ENCODE measurements around the gene HEATR1.

The HEATR1 gene

DNA sequence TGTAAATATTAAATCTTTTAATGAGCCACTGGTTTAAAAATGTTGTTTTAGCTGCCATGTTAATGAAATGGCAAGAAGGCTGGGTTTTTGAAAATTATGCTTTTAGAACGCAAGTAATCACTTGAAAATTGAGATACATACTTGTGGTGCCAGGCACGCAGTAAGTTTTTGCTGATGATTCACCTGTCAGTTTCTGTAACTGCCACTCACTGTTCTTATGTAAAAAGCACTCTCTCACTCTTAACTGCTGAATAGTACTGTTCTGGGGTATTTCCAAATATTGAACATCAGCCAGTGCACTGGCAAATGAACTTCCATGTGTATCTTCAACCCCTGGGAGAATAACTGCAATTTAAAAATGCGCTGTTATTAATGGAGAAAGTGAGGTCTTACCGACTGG is 62.6 kb downstream of the HEATR1 start:
- no peak for DNase-seq
- H3K4me3 Mint-ChIP-seq: no peak overlapping the region
- no peak overlapping the region for H3K27ac Mint-ChIP-seq
- no peaks in the 10 kb centered on the region for H3K9me3 Mint-ChIP-seq
- CTCF ChIA-PET: interaction anchor here (1.3 kb wide), 1 partner anchor 17 kb away, joined by 3 read pairs; no protein-coding TSS in a partner anchor
- peaks cover 24% of the 10 kb centered on the region for H3K4me1 Mint-ChIP-seq
- H3K36me3 Mint-ChIP-seq: peaks cover 76% of the 10 kb centered on the region
- no peaks in the 10 kb centered on the region for H3K27me3 Mint-ChIP-seq

DNA sequence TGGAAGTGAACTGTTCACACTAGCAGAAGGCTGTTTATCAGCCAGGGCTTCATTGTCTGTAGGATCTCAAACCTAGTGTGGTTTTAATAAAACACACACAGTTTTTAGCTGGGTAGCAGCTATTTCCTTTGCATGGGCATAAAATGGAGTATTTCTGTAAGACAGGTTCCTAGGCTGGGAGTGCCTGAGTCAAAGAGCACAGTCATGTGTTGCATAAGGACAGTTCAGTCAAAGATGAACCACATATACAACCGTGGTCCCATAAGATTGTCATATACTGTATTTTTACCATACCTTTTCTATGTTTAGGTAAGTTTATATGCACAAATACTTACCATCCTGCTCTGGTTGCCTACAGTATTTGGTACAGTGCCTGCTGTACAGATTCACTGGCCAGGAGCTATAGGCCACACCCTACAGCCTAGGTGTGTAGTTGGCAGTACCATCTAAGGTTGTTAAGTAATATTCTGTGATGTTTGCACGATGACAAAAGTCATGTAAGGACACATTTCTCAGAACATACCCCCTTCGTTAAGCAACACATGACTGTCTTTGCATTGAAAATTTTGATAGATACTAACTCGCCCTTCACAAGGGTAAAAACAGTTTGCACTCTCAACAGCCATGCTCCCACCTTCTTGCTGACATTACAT is 63.4 kb downstream of the HEATR1 start:
- Mint-ChIP-seq H3K36me3 (peaks cover 74% of the 10 kb centered on the region), H3K27ac (no peak overlapping the region)
- CTCF ChIA-PET: interaction anchor here (1.3 kb wide), 1 partner anchor 18 kb away, joined by 3 read pairs; no protein-coding TSS in a partner anchor

DNA sequence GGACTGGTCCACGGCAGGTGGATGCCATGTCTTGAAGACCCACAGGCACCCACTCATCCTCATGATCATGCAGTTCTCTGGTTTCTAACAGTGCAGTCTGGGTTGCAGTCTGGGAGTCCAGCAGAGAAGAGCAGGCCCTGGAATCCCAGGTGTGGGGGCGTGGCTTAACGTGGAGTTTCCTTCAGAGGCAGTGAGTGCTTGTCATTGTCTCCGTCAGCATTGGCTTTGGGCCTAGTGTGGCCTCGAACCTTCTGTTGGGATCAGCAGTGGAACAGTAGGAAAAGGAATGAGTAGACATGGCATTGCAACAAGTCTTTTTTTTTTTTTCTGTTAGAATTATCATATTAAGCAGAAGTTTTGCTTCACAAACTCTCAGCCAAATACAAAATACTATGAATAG is 67.8 kb downstream of the HEATR1 start:
- DNase-seq: no peak
- H3K4me1 Mint-ChIP-seq: peaks cover 26% of the 10 kb centered on the region
- no peak overlapping the region for H3K27ac Mint-ChIP-seq
- H3K9me3 Mint-ChIP-seq: no peaks in the 10 kb centered on the region
- no peak overlapping the region for H3K4me3 Mint-ChIP-seq
- H3K27me3 Mint-ChIP-seq: no peaks in the 10 kb centered on the region
- peaks cover 59% of the 10 kb centered on the region for H3K36me3 Mint-ChIP-seq
- CTCF ChIA-PET: no interaction called here

More for the DNA sequence above, 63.4 kb downstream of the HEATR1 start:
- Mint-ChIP-seq H3K4me3 (no peak overlapping the region), H3K4me1 (peaks cover 16% of the 10 kb centered on the region), H3K9me3 (no peaks in the 10 kb centered on the region), H3K27me3 (no peaks in the 10 kb centered on the region)
- no peak for DNase-seq

DNA sequence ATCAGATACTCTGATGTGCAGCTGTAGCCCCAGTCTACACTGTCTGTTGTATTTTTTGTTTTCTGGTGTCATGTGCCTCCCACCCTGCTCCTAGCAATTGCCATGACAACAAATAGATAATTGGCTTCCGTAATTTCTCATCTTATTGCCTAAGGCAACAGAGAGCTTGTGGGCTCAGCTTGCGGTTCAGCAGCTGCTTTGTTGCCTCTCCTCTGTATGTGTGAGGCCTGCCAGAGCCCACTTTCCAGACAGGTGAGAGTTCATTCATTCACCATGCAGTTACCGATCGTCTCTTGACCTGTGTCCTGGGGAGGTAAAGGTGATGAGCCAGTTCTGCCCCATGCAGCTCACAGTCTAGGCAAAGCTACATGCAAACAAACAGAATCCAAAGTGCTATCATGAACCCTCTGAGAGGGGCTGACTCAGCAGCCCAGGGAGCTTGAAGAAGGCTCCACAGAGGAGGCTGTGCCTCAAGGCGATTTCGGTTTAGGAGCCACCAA is 68.6 kb downstream of the HEATR1 start:
- CTCF ChIA-PET: interaction anchor here (1.0 kb wide), 1 partner anchor 9 kb away, joined by 3 read pairs; no protein-coding TSS in a partner anchor
- Mint-ChIP-seq H3K27ac (no peak overlapping the region), H3K4me3 (no peak overlapping the region), H3K36me3 (peaks cover 59% of the 10 kb centered on the region), H3K27me3 (no peaks in the 10 kb centered on the region), H3K4me1 (peaks cover 30% of the 10 kb centered on the region), H3K9me3 (no peaks in the 10 kb centered on the region)
- DNase-seq: no peak

DNA sequence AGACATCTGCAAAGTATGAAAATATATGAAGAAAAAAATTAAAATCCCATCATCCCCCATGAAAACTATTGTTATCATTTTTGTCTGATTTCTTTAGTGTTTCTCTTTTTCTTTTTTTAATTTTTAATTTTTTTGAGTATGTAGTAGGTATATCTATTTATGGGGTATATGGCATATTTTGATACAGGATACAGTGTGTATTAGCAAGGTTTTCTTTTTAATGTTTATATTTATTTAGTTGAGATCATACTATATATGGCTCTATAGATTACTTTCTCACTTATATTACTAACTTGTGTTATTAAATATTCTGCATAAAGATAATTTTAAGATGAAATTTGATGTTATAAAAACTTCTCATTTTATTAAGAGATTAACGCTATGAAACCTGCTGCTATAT is 69.1 kb downstream of the HEATR1 start:
- no peaks in the 10 kb centered on the region for H3K27me3 Mint-ChIP-seq

DNA sequence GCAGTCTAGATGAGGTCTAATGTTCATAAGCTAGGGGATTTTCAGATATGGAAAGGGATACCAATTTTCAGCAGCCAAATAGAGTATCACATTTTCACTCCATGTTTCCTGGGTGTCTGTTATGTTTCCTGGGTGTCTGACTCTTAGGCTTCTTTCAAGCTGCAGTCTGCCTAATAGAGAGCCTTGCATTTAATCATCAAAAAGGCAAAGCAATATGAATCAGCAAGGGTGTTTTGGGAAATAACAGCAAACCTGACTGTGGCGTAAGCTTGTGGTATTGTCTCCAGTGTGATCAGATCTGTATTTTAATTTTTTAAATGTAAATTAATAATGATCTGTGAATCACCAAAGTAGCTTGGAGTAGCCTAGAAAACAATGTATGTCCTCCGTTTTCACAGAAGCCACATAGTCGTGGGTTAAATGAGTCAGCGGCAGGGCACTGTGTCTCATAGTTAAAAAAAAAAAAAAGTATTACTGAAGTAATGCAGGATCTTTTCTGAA is 70.1 kb downstream of the HEATR1 start:
- Mint-ChIP-seq H3K36me3 (peaks cover 50% of the 10 kb centered on the region), H3K27me3 (no peaks in the 10 kb centered on the region), H3K4me1 (peaks cover 36% of the 10 kb centered on the region), H3K9me3 (no peaks in the 10 kb centered on the region), H3K27ac (peak overlapping the region; percentile 70), H3K4me3 (no peak overlapping the region)
- no peak for DNase-seq
- CTCF ChIA-PET: interaction anchor here (0.9 kb wide), 1 partner anchor 11 kb away, joined by 3 read pairs; no protein-coding TSS in a partner anchor

More for the DNA sequence above, 69.1 kb downstream of the HEATR1 start:
- H3K27ac Mint-ChIP-seq: no peak overlapping the region
- peaks cover 58% of the 10 kb centered on the region for H3K36me3 Mint-ChIP-seq
- no peak for DNase-seq
- no peak overlapping the region for H3K4me3 Mint-ChIP-seq
- H3K9me3 Mint-ChIP-seq: no peaks in the 10 kb centered on the region
- CTCF ChIA-PET: interaction anchor here (1.0 kb wide), 1 partner anchor 9 kb away, joined by 3 read pairs; no protein-coding TSS in a partner anchor
- H3K4me1 Mint-ChIP-seq: peaks cover 34% of the 10 kb centered on the region

DNA sequence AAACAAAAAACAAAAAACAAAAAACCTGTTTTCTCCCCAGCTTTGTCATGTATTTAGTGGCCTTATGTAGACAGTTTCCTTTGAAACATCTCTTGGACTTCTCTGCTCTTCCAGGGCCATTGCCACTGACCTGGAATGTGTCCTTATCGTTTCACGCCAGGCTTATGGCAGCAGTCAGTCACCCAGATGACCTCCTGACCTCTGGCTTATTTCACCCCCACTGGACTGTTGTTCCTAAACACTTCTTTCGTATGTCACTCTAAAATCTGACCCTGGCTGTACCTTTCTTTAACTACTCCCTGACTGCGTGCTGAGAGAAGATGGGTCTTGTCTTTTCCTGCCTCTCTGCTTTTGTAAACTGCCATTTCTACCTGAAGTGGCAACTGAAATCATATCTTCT is 71.5 kb downstream of the HEATR1 start:
- peak overlapping the region; percentile 15 for H3K27ac Mint-ChIP-seq
- H3K9me3 Mint-ChIP-seq: no peaks in the 10 kb centered on the region
- peaks cover 40% of the 10 kb centered on the region for H3K4me1 Mint-ChIP-seq
- H3K4me3 Mint-ChIP-seq: no peak overlapping the region
- peaks cover 44% of the 10 kb centered on the region for H3K36me3 Mint-ChIP-seq
- CTCF ChIA-PET: interaction anchor here (0.6 kb wide), 1 partner anchor 48 kb away, joined by 3 read pairs; no protein-coding TSS in a partner anchor
- DNase-seq: no peak
- H3K27me3 Mint-ChIP-seq: no peaks in the 10 kb centered on the region

DNA sequence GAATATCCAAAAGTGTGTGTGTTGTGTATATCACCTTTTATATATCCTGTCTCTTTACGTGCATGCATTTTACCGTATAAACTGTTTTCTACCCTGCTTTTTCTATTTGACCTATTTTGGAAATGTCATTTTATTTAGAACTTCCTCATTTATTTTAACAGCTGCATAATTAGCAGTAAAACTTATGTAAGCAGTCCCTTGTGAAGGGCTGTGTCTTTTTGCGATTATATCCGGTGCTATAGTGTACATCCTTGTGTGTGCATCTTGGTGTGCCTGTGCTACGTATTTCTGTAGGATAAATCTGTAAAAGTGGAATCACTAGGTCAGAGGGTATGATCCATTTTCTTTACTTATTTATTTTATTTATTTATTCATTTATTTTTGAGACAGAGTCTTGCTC is 73.4 kb downstream of the HEATR1 start:
- no peak overlapping the region for H3K4me3 Mint-ChIP-seq
- CTCF ChIA-PET: interaction anchor here (0.6 kb wide), 1 partner anchor 80 kb away, joined by 3 read pairs; no protein-coding TSS in a partner anchor
- peaks cover 52% of the 10 kb centered on the region for H3K4me1 Mint-ChIP-seq

DNA sequence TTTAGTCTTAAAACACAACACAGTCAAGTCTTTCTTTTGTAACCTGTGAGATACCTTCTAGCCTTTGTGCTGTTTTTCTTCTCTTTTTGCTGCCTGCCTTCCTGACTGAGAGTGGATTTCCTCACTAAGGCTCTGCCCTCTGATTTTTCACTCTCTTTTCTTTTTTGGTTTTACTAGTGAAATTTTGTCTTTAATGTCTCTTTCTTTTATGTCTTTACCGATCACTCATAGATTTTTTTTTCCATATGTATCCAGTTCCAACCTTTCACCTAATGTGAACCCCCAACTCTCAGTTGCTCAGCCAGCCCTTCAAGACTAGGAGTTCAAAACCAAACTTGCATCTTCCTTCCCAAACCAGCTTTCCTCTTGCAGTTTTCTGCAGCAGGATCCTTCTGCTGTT is 74.0 kb downstream of the HEATR1 start:
- peaks cover 44% of the 10 kb centered on the region for H3K36me3 Mint-ChIP-seq
- no peak overlapping the region for H3K4me3 Mint-ChIP-seq
- H3K4me1 Mint-ChIP-seq: peaks cover 54% of the 10 kb centered on the region
- DNase-seq: no peak
- H3K9me3 Mint-ChIP-seq: no peaks in the 10 kb centered on the region
- CTCF ChIA-PET: interaction anchor here (1.4 kb wide), 1 partner anchor 39 kb away, joined by 3 read pairs; no protein-coding TSS in a partner anchor
- H3K27ac Mint-ChIP-seq: no peak overlapping the region
- no peaks in the 10 kb centered on the region for H3K27me3 Mint-ChIP-seq

More for the DNA sequence above, 73.4 kb downstream of the HEATR1 start:
- no peak overlapping the region for H3K27ac Mint-ChIP-seq
- no peak for DNase-seq
- H3K27me3 Mint-ChIP-seq: no peaks in the 10 kb centered on the region
- H3K9me3 Mint-ChIP-seq: no peaks in the 10 kb centered on the region
- H3K36me3 Mint-ChIP-seq: peaks cover 48% of the 10 kb centered on the region

DNA sequence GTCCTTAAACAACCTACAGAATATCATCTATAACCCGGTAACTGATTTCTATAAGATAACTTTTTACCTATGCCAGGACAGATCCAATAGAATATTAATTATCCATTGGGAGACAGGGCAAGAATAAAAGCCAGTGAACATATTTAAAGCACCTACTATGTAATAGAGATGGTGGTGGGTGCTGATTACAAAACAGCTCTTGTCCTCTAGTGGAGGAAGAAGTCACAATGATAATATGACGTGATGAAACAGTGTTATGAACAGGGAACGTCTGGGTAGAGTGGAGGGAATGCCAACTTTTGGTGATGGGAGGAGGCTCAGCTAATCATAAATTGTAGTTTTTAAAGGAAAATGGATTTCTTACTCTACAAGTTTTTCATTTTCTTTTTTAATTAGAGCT is 78.2 kb downstream of the HEATR1 start:
- no peaks in the 10 kb centered on the region for H3K9me3 Mint-ChIP-seq
- CTCF ChIA-PET: interaction anchor here (1.0 kb wide), 1 partner anchor 9 kb away, joined by 3 read pairs; no protein-coding TSS in a partner anchor
- no peak overlapping the region for H3K27ac Mint-ChIP-seq
- H3K36me3 Mint-ChIP-seq: peaks cover 32% of the 10 kb centered on the region
- peak overlapping the region; percentile 28 for H3K4me3 Mint-ChIP-seq
- peaks cover 49% of the 10 kb centered on the region for H3K4me1 Mint-ChIP-seq
- no peak for DNase-seq
- peaks cover 7% of the 10 kb centered on the region for H3K27me3 Mint-ChIP-seq

DNA sequence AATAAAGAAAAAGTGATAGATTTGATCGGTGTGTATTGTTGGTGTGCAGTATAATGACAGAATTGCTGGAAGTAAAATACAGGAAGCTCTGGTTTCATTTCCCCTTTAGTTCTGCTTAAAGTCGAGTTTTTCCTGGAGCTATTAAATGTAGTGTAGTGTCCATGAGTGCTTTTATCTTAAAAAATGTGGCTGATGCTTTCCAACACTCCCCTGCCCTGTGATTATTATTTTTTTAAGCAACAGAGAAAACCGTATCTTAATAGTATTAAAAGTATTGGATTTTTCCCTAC is 79.5 kb downstream of the HEATR1 start:
- CTCF ChIA-PET: no interaction called here

DNA sequence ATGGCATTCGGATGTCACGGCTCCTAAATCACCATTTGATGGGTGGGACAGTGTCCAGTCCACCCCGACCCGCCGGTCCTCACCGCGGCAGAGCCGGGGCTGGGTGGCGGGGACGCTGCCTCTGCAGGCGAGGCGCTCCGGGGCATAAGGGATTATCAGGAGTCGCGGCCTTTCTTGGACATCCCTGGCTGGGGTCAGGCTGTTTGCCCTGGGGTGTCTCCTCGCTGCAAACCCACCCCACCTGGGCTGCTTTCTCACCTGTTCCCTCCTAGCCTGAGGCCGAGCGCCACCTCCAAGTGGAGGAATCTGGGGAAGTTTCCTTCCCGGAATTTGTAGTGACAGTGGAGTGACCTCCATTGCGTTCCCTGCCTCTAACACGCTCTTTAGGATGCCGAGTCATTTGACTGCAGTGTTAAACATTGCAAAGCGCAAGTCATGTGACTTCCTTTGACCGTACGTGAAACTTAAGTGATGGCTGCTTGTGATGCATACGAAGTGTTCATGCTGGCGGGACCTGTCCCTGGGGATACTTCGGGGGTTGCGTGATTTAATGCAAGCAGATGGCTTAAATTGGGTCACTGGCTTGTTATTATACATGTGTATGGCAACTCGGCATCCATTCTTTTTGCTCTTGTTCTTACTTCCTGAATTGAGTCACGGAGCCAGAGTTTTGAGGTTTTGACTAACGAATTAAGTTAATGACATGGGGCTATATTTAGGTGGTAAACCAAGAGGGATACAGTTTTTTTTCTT is 80.0 kb downstream of the HEATR1 start:
- Mint-ChIP-seq H3K36me3 (peaks cover 28% of the 10 kb centered on the region), H3K27ac (peak overlapping the region; percentile 99), H3K27me3 (peaks cover 16% of the 10 kb centered on the region), H3K9me3 (no peaks in the 10 kb centered on the region), H3K4me3 (peak overlapping the region; percentile 98), H3K4me1 (peaks cover 41% of the 10 kb centered on the region)
- CTCF ChIA-PET: no interaction called here
- peak; percentile 72 for DNase-seq

More for the DNA sequence above, 79.5 kb downstream of the HEATR1 start:
- peak overlapping the region; percentile 98 for H3K4me3 Mint-ChIP-seq
- no peak for DNase-seq
- H3K9me3 Mint-ChIP-seq: no peaks in the 10 kb centered on the region
- H3K36me3 Mint-ChIP-seq: peaks cover 28% of the 10 kb centered on the region
- peak overlapping the region; percentile 99 for H3K27ac Mint-ChIP-seq
- H3K4me1 Mint-ChIP-seq: peaks cover 41% of the 10 kb centered on the region
- H3K27me3 Mint-ChIP-seq: peaks cover 13% of the 10 kb centered on the region

DNA sequence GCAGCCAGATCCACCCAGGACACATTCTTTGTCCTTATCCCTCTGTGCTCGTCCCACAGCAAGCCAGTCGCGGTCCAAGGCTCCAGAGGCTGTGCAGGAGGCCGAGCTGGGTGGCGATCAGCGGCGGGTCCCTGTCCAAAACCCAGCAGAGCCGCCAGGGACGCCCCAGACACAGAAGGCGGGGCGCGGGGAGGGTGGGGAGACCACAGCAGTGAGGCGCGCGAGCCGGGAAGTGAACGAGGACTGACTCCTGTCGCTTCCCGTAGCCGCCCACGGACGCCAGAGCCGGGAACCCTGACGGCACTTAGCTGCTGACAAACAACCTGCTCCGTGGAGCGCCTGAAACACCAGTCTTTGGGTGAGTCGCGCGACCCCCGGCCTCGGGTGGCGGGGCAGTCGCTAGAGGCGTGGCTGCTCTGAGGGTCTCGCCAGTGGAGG is 80.6 kb downstream of the HEATR1 start, which contains the start of gene LGALS8:
Gene LGALS8, plus strand, starts transcription at position 279 of the 438 bp plus-strand sequence. CDS start 2,089 bp downstream, outside the sequence.
- CTCF ChIA-PET: no interaction called here
- peak; percentile 92 for DNase-seq
- Mint-ChIP-seq H3K27me3 (peaks cover 16% of the 10 kb centered on the region), H3K4me1 (peaks cover 37% of the 10 kb centered on the region), H3K9me3 (no peaks in the 10 kb centered on the region), H3K4me3 (peak within 1 kb of the TSS; percentile 98), H3K36me3 (peaks cover 24% of the 10 kb centered on the region), H3K27ac (peak within 1 kb of the TSS; percentile 99)

Measured in activated naive CD4-positive, alpha-beta T cell treated with anti-CD3 and anti-CD28 coated beads, Interleukin-2, amount 10 ng/mL, durations not matched to agents 7 days and 5 days (primary cell).